Measurements from ENCODE around the gene CETP. TPM values are rescaled to one million over a fixed set of nuclear protein-coding genes. Genes with fewer than 3 reads are reported as not detected.

The CETP gene
- total and polyA plus RNA-seq, 2 of the 13 experiments (the other 11 are each of a cell fraction or from before 2014, with no cell fraction given), result 0.31 to 9.8 TPM

DNA sequence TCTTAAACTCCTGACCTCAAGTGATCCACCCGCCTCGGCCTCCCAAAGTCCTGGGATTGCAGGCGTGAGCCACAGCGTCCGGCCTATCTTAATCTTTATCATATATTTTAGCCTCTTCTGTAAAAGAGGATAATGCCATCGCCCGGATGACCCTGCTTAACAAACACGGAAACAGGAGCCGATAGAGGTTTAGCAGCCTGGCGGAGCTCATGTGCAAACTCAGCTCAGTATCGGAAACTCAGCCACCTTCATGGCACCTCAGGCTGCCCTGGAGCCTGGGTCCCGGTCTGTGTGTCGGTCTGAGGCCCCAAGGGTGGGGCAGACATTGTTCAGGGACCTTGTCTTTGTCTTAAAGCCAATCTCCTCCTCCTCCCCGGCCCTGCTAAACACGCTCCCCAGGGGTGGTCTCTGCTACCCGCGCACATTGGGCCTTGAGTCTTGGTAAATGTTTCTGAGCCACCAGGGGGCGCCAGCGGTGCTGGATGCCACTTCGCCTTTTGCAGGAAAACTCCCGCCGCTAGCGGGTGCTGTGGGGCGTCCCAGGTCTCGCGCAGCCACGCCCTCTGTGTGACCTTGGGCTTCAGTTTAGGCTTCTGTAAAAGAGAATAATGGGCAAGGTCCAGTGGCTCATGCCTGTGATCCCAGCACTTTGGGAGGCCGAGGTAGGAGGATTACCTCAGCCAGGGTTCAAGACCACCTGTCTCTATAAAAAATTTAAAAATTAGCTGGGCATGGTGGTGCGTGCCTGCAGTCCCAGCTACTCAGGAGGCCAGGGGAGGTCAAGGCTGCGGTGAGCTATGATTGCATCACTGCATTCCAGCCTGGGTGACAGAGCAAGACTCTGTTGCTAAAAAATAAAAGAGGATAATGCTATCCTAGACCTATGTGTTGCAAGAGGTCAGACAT is 2.7 kb downstream of the CETP start (continued):
- TF ChIP-seq, protein P1, sequence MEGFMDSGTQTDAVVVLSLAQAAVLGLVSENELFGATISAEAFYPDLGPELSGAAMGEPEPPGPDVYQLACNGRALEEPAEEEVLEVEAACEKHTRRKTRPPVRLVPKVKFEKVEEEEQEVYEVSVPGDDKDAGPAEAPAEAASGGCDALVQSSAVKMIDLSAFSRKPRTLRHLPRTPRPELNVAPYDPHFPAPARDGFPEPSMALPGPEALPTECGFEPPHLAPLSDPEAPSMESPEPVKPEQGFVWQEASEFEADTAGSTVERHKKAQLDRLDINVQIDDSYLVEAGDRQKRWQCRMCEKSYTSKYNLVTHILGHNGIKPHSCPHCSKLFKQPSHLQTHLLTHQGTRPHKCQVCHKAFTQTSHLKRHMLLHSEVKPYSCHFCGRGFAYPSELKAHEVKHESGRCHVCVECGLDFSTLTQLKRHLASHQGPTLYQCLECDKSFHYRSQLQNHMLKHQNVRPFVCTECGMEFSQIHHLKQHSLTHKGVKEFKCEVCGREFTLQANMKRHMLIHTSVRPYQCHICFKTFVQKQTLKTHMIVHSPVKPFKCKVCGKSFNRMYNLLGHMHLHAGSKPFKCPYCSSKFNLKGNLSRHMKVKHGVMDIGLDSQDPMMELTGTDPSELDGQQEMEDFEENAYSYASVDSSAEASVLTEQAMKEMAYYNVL (CRISPR knock-in tag; IDR thresholded peaks at IDR 0.05; ENCODE audit: borderline replicate concordance), result peak; percentile 78; the same call in 1 of the 2 replicates
- TF ChIP-seq TOE1 (CRISPR knock-in tag; IDR thresholded peaks at IDR 0.05) (no peak), ZFP41 (CRISPR knock-in tag; IDR thresholded peaks at IDR 0.05; ENCODE audit: borderline replicate concordance) (no peak), SRSF1 (optimal IDR thresholded peaks at IDR 0.05; ENCODE audit: low read depth, low read length) (no peak), NFRKB (IDR thresholded peaks at IDR 0.05) (no peak), ZNF326 (CRISPR knock-in tag; IDR thresholded peaks at IDR 0.05; ENCODE audit: borderline replicate concordance) (no peak), ETV5 (CRISPR knock-in tag; IDR thresholded peaks at IDR 0.05; ENCODE audit: borderline replicate concordance) (peak; percentile 9), ZNF20 (CRISPR knock-in tag; IDR thresholded peaks at IDR 0.05) (no peak), ZNF652 (CRISPR knock-in tag; IDR thresholded peaks at IDR 0.05; ENCODE audit: borderline replicate concordance, low read depth) (no peak), RFXANK (CRISPR knock-in tag; IDR thresholded peaks at IDR 0.05) (no peak), ZNF143 (CRISPR knock-in tag; IDR thresholded peaks at IDR 0.05) (no peak), RBM22 (optimal IDR thresholded peaks at IDR 0.05; ENCODE audit: low read length) (no peak), NCOA2 (CRISPR knock-in tag; IDR thresholded peaks at IDR 0.05) (peak; percentile 91), ELF1 (CRISPR knock-in tag; IDR thresholded peaks at IDR 0.05) (no peak), ZBTB42 (CRISPR knock-in tag; IDR thresholded peaks at IDR 0.05) (no peak), TRIM24 (CRISPR knock-in tag; IDR thresholded peaks at IDR 0.05) (peak; percentile 95), NFIC (IDR thresholded peaks at IDR 0.05; ENCODE audit: low read length) (no peak), HMG20A (CRISPR knock-in tag; IDR thresholded peaks at IDR 0.05; ENCODE audit: borderline replicate concordance) (peak; percentile 77; the same call in 1 of the 2 replicates), ZSCAN12 (CRISPR knock-in tag; IDR thresholded peaks at IDR 0.05) (0 out of 2 replicates have a peak, but pooled peaks have one; percentile 13), ZNF619 (CRISPR knock-in tag; IDR thresholded peaks at IDR 0.05) (no peak), BORCS8-MEF2B (CRISPR knock-in tag; IDR thresholded peaks at IDR 0.05) (peak; percentile 31; the same call in 1 of the 2 replicates), CREB1 (IDR thresholded peaks at IDR 0.05) (no peak), CREB1 (CRISPR knock-in tag; IDR thresholded peaks at IDR 0.05) (peak; percentile 67), ZNF543 (CRISPR knock-in tag; IDR thresholded peaks at IDR 0.05) (no peak), ISX (CRISPR knock-in tag; conservative IDR thresholded peaks at IDR 0.05) (no peak)
- TF ChIP-seq, protein P2, sequence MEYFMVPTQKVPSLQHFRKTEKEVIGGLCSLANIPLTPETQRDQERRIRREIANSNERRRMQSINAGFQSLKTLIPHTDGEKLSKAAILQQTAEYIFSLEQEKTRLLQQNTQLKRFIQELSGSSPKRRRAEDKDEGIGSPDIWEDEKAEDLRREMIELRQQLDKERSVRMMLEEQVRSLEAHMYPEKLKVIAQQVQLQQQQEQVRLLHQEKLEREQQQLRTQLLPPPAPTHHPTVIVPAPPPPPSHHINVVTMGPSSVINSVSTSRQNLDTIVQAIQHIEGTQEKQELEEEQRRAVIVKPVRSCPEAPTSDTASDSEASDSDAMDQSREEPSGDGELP (IDR thresholded peaks at IDR 0.05; ENCODE audit: borderline replicate concordance, low read depth), result peak; percentile 33; the same call in 1 of the 2 replicates
- TF ChIP-seq, protein P3, sequence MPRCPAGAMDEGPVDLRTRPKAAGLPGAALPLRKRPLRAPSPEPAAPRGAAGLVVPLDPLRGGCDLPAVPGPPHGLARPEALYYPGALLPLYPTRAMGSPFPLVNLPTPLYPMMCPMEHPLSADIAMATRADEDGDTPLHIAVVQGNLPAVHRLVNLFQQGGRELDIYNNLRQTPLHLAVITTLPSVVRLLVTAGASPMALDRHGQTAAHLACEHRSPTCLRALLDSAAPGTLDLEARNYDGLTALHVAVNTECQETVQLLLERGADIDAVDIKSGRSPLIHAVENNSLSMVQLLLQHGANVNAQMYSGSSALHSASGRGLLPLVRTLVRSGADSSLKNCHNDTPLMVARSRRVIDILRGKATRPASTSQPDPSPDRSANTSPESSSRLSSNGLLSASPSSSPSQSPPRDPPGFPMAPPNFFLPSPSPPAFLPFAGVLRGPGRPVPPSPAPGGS (CRISPR knock-in tag; IDR thresholded peaks at IDR 0.05), result no peak
- TF ChIP-seq, protein P4, sequence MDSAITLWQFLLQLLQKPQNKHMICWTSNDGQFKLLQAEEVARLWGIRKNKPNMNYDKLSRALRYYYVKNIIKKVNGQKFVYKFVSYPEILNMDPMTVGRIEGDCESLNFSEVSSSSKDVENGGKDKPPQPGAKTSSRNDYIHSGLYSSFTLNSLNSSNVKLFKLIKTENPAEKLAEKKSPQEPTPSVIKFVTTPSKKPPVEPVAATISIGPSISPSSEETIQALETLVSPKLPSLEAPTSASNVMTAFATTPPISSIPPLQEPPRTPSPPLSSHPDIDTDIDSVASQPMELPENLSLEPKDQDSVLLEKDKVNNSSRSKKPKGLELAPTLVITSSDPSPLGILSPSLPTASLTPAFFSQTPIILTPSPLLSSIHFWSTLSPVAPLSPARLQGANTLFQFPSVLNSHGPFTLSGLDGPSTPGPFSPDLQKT (CRISPR knock-in tag; IDR thresholded peaks at IDR 0.05; ENCODE audit: borderline replicate concordance), result no peak
